Subcutaneous adipose tissue (tissue), 4 donors: Measurements from ENCODE around the gene UMODL1. TPM values are rescaled to one million over a fixed set of nuclear protein-coding genes. Genes with fewer than 3 reads are reported as not detected.

ENCODE experiments used
- CTCF ChIP-seq: fragments of 450-650 bp; IDR thresholded peaks from one replicate; pipeline ENCODE4 v1.5.1; 2016; ENCODE audit warnings: low read depth, mild to moderate bottlenecking, control low read depth, antibody characterized with exemption, moderate library complexity
- total RNA-seq, 4 donors: library from RNA; depleted of rRNA; stranded (reverse); fragments of >200 nt; gene quantifications; one replicate each; pipeline ENCODE4 v1.1.0, GENCODE V29; 2016

The UMODL1 gene
- total RNA-seq, 4 donors from 2014 or later, result 0.17 to 0.19 TPM; not detected in 2

GRCh38 chr21:42112857-42113256, 41.7 kb downstream of the UMODL1 start:
- TF ChIP-seq CTCF, result no peak

- no peak for TF ChIP-seq CTCF
Observed at GRCh38 chr21:42113926-42114409, 42.9 kb downstream of the UMODL1 start.

DNA sequence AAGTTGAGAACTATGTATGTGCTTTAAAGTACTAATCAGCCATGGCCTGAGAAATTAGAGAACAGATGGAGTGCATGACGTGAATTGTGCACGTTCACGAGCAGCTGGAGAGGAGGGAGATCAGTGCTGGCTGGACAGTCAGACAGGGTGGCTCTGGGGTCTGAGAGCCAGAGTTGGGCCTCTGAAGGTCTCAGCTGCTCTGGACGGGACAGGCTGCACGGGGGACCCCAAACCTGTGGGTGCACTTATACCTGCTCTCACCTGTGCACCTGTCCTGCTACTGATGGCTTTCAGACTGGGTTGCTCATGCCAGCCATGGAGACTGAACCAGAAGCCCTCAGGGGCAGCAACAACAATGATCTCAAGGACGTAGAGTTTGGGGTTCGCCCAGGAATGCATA, 43.5 kb downstream of the UMODL1 start:
- TF ChIP-seq CTCF, result no peak

DNA sequence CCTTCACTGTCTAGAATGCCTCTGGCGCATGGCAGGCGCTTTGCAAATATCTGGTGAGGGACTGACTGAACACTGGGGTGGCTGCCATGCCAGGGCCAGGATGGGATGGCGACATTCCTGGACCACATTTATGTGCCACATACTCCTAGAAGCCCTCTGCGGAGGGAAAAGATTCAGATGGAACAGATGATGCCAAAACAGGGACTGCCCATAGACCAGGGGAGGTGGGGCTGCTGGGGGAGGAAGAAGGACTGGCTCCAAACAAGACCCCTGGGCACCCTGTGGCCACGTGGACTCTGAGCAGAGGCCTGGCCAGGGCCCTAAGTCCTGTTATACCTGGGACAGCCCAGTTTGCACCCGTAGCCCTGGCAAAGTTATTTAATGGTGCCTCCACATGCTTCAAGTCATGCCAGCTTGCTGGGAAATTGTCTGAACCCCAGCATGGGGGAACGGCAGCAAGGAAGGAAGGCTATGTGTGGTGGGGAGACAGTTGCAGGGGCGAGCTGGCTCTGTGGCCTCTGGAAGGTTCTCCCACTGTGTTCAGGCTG, 44.1 kb downstream of the UMODL1 start:
- no peak for TF ChIP-seq CTCF

GRCh38 chr21:42117229-42117966, 46.3 kb downstream of the UMODL1 start:
- no peak for TF ChIP-seq CTCF

DNA sequence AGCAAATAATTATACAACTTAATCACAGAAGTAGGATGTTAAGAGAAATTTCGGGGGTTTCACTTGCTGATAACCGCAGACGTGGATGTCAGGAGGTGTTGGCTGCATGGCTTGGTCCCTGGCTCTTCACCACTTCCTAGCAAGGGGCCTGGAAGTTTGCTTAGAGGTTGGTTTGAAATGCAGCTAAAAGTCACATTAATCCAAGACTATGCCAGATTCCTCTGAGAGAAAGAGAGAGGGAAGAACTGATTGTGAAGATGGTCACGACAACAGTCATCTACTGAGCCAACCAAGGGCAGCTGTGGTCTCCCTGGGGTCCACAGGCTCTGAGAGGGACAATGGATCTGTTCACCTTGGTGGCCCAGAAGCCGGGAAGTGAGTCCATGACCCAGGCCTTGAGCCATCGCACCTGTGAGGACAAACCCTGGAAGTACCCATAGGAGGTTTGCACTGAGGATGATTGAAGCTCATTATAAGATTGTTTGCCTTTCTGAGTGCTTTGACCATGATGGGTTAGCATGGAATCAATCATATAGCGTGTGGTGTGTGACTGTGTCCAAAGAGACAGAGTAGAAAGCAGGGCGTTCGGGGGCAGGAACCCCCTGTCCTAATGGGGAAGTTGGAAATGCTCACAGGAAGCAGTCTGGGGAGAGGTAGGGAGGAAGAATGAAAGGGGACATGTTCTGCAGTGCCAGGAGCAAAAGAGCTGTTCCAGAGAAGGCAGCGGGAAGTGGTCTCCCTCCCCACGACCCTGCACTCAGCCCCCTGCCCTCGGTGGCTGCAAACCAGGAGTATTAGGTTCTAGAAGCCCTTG, 47.1 kb downstream of the UMODL1 start:
- no peak for TF ChIP-seq CTCF

DNA sequence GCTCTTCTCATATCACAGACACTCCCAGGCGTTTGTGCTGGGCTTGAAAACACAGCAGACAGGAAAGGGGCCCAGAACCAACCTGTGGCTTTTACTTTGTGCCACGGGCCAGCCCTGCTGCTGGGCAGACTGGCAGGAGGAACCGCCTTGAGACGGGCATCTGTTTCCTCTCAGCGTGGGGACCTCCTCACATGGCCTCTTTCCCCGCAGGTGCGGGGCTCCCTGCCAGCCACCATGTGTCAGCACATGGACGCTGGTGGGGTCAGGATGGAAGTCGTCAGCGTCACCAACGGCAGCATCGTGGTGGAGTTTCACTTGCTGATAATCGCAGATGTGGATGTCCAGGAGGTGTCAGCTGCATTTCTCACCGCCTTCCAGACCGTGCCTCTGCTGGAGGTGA, 47.8 kb downstream of the UMODL1 start:
- no peak for TF ChIP-seq CTCF
